ENCODE results near the gene JMJD1C. TPM values are rescaled to one million over a fixed set of nuclear protein-coding genes. Genes with fewer than 3 reads are reported as not detected.

Gene JMJD1C
- total RNA-seq, 1 experiment from 2014 or later: 66.3 TPM

GRCh38 chr10:63355682-63356081, 110.1 kb downstream of the JMJD1C start:
- Histone ChIP-seq H3K4me3 (replicated peaks in 1 of 2; ENCODE audit: low read depth in 1 of 2, low read length in 2 of 2) (no peak overlapping the region), H3K27ac (ENCODE audit: low read depth, low read length) (no peak overlapping the region), H3K9me3 (ENCODE audit: control insufficient read depth in 1 of 2, insufficient read depth in 1 of 2, low read depth in 1 of 2, low read length in 2 of 2) (no peaks in the 10 kb centered on the region), H3K9ac (ENCODE audit: low read length) (no peak overlapping the region), H3K27me3 (ENCODE audit: insufficient read depth, low read length) (no peaks in the 10 kb centered on the region), H4K20me1 (ENCODE audit: insufficient read depth) (no peaks in the 10 kb centered on the region), H3K36me3 (ENCODE audit: control insufficient read depth in 1 of 2, insufficient read depth in 2 of 2, low read length in 2 of 2) (no peaks in the 10 kb centered on the region), H3K9me2 (ENCODE audit: insufficient read depth) (no peaks in the 10 kb centered on the region), H3K4me1 (ENCODE audit: control insufficient read depth in 1 of 2, insufficient read depth in 2 of 2, low read length in 2 of 2) (no peaks in the 10 kb centered on the region), H3K79me2 (ENCODE audit: insufficient read depth, low read length) (peaks cover 57% of the 10 kb centered on the region), H3K4me2 (ENCODE audit: low read length) (no peak overlapping the region), H2AFZ (ENCODE audit: low read depth, low read length, poor library complexity, severe bottlenecking) (no peak overlapping the region)
- no peak for DNase-seq (ENCODE audit: low read depth, low spot score)
- BruUV-seq (replicated peaks): no TSS peak
- intact Hi-C loops (cut with micrococcal nuclease): no loop called here
- RAD21 ChIA-PET (ENCODE audit: low non-redundant PET in 1 of 2, low total read pairs in 2 of 2, uncharacterized antibody in 2 of 2, unreplicated experiment in 2 of 2): no interaction called here
- CTCF ChIA-PET: no interaction called here
- no peak for TF ChIP-seq EZH2phosphoT487 (IDR thresholded peaks at IDR 0.05; ENCODE audit: borderline replicate concordance)
- TF ChIP-seq CBX3 (IDR thresholded peaks at IDR 0.05; ENCODE audit: low read depth): no peak
- TF ChIP-seq SIN3A (IDR thresholded peaks at IDR 0.05; ENCODE audit: low read depth): no peak
- POLR2A ChIA-PET: no interaction called here
- ATAC-seq: no peak

DNA sequence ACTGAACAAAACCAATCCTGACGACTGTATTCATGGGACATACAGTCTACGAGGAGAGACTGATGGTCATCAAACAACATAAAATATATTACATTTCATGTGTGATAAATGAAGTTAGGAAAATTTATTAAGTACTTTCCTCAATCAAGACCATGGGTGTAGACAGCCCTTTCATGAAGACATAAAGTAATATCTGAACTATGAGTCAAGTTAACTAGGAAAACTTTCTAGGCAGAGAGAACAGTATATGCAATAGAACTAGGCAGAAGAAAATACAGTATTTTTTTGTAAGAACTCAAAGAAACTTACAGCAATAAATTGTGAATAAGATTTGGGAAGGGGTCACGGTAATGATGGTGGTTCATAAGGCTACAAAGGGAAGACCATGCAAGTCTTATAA, 112.8 kb downstream of the JMJD1C start:
- no peaks in the 10 kb centered on the region for H3K9me2 ChIP-seq (ENCODE audit: insufficient read depth)
- H3K9me3 ChIP-seq (ENCODE audit: control insufficient read depth in 1 of 2, insufficient read depth in 1 of 2, low read depth in 1 of 2, low read length in 2 of 2): no peaks in the 10 kb centered on the region
- H3K79me2 ChIP-seq (ENCODE audit: insufficient read depth, low read length): peaks cover 41% of the 10 kb centered on the region
- no peak for ATAC-seq
- no peak for DNase-seq (ENCODE audit: low read depth, low spot score)
- no peaks in the 10 kb centered on the region for H3K27me3 ChIP-seq (ENCODE audit: insufficient read depth, low read length)
- RAD21 ChIA-PET (ENCODE audit: low non-redundant PET in 1 of 2, low total read pairs in 2 of 2, uncharacterized antibody in 2 of 2, unreplicated experiment in 2 of 2): no interaction called here
- BruUV-seq (replicated peaks): no TSS peak
- no peak overlapping the region for H3K4me3 ChIP-seq (replicated peaks in 1 of 2; ENCODE audit: low read depth in 1 of 2, low read length in 2 of 2)
- no peak overlapping the region for H3K4me2 ChIP-seq (ENCODE audit: low read length)
- H3K36me3 ChIP-seq (ENCODE audit: control insufficient read depth in 1 of 2, insufficient read depth in 2 of 2, low read length in 2 of 2): no peaks in the 10 kb centered on the region
- H4K20me1 ChIP-seq (ENCODE audit: insufficient read depth): no peaks in the 10 kb centered on the region
- no peak overlapping the region for H2AFZ ChIP-seq (ENCODE audit: low read depth, low read length, poor library complexity, severe bottlenecking)
- H3K27ac ChIP-seq (ENCODE audit: low read depth, low read length): no peak overlapping the region
- CTCF ChIA-PET: no interaction called here
- no peak overlapping the region for H3K9ac ChIP-seq (ENCODE audit: low read length)
- H3K4me1 ChIP-seq (ENCODE audit: control insufficient read depth in 1 of 2, insufficient read depth in 2 of 2, low read length in 2 of 2): no peaks in the 10 kb centered on the region
- TF ChIP-seq ELF1 (IDR thresholded peaks at IDR 0.05; ENCODE audit: borderline replicate concordance, low read depth) (no peak), FOSL1 (IDR thresholded peaks at IDR 0.05; ENCODE audit: low read depth) (no peak), CBX3 (IDR thresholded peaks at IDR 0.05; ENCODE audit: low read depth) (no peak), SP1 (IDR thresholded peaks at IDR 0.05; ENCODE audit: low read depth) (no peak), REST (IDR thresholded peaks at IDR 0.05; ENCODE audit: low read depth) (no peak), POLR2A (IDR thresholded peaks at IDR 0.05; ENCODE audit: borderline replicate concordance, extremely low read depth, insufficient read depth, insufficient read length) (no peak), SRF (IDR thresholded peaks at IDR 0.05; ENCODE audit: low read depth) (no peak), POLR2AphosphoS5 (IDR thresholded peaks at IDR 0.05; ENCODE audit: low read depth, low read length) (no peak), ZFX (IDR thresholded peaks at IDR 0.05) (no peak), CEBPB (IDR thresholded peaks at IDR 0.05; ENCODE audit: low read depth) (no peak), CTCF (IDR thresholded peaks at IDR 0.05 in 2 of 3, conservative IDR thresholded peaks at IDR 0.05 in 1 of 3; ENCODE audit: borderline replicate concordance in 1 of 3, insufficient read depth in 1 of 3, low read depth in 2 of 3, low read length in 2 of 3) (no peak)
- TF ChIP-seq, protein P1, sequence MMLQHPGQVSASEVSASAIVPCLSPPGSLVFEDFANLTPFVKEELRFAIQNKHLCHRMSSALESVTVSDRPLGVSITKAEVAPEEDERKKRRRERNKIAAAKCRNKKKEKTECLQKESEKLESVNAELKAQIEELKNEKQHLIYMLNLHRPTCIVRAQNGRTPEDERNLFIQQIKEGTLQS (IDR thresholded peaks at IDR 0.05): no peak
- POLR2A ChIA-PET: no interaction called here
- intact Hi-C loops (cut with micrococcal nuclease): no loop called here

Measured in HCT116 (cell line).